Measurements from ENCODE around the gene MEF2A. TPM values are rescaled to one million over a fixed set of nuclear protein-coding genes. Genes with fewer than 3 reads are reported as not detected.
"Not testable (repeated sequence)": the region's sequence is repeated elsewhere in the genome, so short reads cannot be mapped to it uniquely, and the experiment has no call there.

The MEF2A gene
- total RNA-seq: 27.2 and 29.2 TPM in 2 replicates

- intact Hi-C loops (cut with micrococcal nuclease): loop anchor here (1.0 to 5.0 kb wide), 11 partner anchors 121 to 1605 kb away; partner anchors contain the start of genes ARRDC4, ASB7, LINS1 and LRRC28
These were observed at the start of gene MEF2A for GRCh38 chr15:99565299-99566156. TSS of gene MEF2A (plus strand) at chr15:99565984. CDS start at chr15:99633120, 67,136 bp downstream.

DNA sequence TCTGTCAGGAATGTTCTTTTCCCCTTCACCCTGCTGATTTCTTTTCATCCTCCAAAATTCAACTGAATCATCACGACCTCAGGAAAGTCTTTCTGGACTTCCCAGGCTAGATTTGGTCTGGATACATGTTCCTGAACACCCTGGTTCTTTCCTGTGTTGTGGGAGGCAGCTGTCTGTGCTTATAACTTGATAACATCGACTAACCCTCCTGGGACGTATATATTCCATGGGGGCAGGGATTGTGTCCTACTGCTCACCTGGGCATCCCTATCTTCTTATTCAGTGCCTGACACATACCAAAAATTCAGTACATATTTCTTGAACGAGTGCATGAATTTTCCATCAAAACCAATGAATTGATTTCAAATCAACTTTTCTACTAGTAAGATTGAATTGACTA, 47.6 kb upstream of the MEF2A start:
- intact Hi-C loops (cut with micrococcal nuclease): no loop called here

DNA sequence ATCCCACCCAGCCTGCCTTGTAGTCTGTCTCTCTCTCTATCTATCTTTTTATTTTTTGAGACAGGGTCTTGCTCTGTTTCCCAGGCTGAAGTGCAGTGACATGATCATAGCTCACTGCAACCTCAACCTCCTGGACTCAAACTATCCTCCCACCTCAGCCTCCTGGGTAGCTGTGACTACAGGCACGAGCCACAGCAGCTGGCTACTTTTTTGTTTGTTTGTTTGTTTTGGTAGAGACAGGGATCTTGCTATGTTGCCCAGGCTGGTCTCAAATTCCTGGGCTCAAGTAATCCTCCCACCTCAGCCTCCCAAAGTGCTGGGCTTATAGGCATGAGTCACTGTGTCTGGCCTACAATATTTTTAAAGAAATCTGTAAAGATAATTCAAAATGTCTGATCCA, 46.4 kb upstream of the MEF2A start:
- intact Hi-C loops (cut with micrococcal nuclease): not testable (repeated sequence)

- intact Hi-C loops (cut with micrococcal nuclease): no loop called here
These were observed 43.5 kb upstream of the MEF2A start for GRCh38 chr15:99522288-99522687.

- intact Hi-C loops (cut with micrococcal nuclease): no loop called here
These were observed 39.6 kb upstream of the MEF2A start for GRCh38 chr15:99526176-99526575.

GRCh38 chr15:99526671-99527070, 39.1 kb upstream of the MEF2A start:
- intact Hi-C loops (cut with micrococcal nuclease): no loop called here

- intact Hi-C loops (cut with micrococcal nuclease): no loop called here
These were observed 29.3 kb upstream of the MEF2A start for GRCh38 chr15:99536422-99537040.

DNA sequence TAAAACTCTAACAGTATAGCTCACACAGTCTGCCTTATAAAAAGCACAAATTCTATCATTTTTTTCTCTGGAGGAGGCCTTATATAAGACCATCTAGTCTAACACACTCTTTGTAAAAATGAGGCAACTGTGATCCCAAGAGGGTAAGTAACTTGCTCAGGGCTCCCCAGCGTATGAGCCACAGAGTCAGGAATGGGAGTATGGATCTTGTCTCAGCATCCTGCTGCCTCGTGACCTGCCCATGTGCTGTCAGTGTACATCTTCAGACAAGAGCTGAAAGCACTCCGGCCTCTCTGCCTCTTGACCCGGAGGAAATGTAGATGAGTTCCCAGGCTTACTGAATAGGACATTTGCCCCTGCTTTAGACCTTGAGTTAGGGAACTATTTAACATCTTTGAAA, 28.4 kb upstream of the MEF2A start:
- intact Hi-C loops (cut with micrococcal nuclease): no loop called here

DNA sequence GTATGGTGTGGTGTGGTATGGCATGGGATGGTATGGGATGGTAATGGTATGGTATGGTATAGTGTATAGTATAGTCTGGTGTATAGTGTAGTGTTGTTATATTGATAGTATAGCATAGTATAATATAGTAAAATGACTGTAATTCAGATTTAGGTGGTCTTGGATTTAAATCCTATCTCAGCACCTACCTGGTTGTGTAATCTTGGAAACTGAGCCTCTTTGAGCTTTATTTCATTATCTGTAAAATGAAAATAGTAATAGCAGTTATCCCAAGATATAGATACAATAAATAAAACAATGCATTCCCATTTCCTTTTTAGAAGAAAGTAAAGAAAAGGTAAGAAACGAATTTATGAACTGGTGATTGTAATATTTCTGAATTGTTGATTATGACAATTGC, 27.5 kb upstream of the MEF2A start:
- intact Hi-C loops (cut with micrococcal nuclease): no loop called here

DNA sequence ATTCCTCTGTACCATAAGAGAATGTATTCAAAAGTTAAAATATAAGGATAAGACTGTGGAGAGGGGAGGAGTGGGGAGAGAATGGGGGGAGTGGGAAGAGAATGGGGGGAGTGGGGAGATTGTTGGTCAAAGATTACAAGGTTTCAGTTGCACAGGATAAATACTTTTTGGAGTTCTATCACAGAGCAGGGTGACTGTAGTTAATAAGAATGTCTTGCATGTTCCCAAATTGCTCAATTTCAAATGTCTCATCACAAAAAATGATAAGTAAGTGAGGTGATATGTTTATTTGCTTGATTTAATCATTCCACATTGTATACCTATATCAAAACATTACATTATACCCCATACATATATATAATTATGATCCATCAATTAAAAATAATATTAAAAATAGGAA, 23.0 kb upstream of the MEF2A start:
- intact Hi-C loops (cut with micrococcal nuclease): no loop called here

GRCh38 chr15:99545605-99546004, 20.2 kb upstream of the MEF2A start:
- intact Hi-C loops (cut with micrococcal nuclease): no loop called here

DNA sequence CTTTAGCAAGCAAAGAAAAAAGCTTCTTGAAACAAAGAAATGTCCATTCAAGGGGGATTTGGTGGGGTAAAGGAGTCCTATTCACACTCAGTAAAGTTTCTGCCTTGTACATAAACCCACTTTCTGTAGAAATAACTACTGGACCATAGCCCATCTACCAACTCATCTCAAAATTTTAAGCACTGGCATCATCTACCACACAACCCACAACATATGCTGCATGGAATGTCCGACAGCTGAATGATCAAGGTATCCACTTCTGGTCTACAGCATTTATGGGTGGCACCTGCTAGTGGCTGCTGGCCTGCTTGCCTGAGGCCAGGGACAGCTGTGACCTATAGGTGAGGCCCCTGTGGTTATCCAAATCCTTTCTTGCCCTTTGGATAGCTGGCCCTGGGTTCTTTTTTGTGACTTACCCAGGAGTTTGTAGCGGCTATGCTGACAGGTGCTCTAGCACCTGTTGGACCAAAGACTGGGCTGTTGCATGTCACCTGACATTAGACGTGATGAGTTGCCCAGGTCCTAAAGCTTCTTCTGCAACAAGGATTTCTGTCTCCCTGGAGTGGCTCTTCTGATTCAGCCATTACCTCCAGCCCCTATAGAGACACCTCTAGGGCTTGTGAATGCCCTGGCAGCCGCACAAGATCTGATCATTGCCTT, 19.2 kb upstream of the MEF2A start:
- intact Hi-C loops (cut with micrococcal nuclease): no loop called here

- intact Hi-C loops (cut with micrococcal nuclease): no loop called here
These were observed 18.3 kb upstream of the MEF2A start for GRCh38 chr15:99547517-99547916.

GRCh38 chr15:99550077-99550476, 15.7 kb upstream of the MEF2A start:
- intact Hi-C loops (cut with micrococcal nuclease): no loop called here

- intact Hi-C loops (cut with micrococcal nuclease): no loop called here
These were observed 13.7 kb upstream of the MEF2A start for GRCh38 chr15:99552111-99552510.

DNA sequence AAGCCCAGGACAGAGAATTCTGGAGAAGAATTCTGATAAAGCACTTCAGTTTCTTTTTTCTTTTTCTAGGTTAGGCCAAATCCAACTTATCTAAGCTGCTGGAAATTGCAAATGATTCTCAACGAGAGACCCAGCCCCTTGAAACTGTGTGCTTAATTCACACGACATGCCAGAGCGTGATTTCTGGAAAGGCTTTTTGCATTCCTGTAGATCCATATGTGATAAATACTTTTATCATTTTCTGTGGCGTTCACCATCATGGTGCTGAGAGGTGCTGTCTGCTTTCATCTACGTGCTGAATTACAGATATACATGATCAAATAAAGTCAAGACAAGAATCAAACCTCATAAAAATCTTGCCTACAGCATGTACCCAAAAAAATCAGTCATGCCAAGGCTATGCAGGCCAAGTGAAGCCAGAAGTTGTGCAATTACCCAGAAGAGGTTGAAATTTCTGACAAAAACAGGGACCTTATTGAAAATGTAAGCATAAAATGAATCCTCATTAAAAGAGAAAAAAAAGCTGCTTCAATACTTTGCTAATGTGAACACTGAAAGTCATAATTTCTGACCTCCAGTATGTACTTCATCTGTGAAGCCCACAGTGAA, 10.8 kb upstream of the MEF2A start:
- intact Hi-C loops (cut with micrococcal nuclease): no loop called here

DNA sequence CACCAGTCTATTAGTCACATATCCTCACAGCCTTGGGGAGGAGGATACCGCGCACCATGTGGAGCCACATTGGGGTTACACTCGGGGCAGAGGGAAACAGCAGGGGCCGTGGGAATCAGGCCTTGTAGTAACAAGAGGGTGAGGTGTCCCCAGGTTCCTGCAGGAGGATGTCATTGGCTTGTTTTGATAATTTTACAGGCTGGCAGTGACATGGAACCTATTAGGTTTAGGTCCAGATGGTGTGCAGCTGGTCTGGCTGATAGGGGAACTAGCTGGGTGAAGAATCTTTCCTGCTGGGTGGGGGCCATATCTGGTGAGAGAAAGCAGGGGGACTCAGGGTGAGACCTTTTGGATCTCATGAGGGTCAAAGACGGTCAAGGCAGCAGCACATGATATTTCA, 9.8 kb upstream of the MEF2A start:
- intact Hi-C loops (cut with micrococcal nuclease): no loop called here

- intact Hi-C loops (cut with micrococcal nuclease): no loop called here
These were observed 9.2 kb upstream of the MEF2A start for GRCh38 chr15:99556578-99556977.

DNA sequence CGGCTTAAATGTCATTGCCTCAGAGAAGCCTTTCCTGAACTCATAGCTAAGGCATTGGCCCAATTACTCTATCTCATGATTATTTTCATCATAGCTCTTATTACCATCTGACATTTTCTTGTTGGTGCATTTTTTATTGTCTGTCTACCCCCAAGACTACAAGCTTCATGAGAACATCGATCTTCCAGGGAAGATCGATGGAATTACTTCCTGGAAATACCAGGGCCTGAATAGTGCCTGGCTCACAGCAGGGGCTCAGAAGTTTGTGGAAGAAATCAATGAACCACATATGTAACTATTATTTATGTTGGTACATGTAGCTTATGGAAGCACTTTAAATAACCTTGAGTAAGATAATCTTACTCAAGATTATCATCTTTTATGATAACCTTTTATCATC, 7.7 kb upstream of the MEF2A start:
- intact Hi-C loops (cut with micrococcal nuclease): no loop called here

DNA sequence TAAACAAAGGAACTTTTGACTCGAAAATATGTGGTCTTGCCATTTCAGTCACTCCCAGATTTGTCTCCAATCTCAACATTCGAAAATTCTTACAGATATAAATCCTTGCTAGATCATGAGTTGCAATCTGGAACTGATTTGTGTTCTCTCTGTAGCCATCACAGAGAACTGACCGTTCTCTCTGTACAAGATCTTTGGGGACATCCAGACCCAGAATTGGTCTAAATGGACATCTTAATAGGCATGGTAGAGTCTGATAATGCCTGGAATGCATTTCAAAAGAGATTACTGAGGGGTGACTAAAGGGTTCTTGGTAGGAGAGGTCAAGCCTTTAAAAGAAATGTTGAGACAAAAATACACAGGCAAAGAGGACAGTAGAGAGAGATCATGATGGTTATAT, 7.2 kb upstream of the MEF2A start:
- intact Hi-C loops (cut with micrococcal nuclease): no loop called here

DNA sequence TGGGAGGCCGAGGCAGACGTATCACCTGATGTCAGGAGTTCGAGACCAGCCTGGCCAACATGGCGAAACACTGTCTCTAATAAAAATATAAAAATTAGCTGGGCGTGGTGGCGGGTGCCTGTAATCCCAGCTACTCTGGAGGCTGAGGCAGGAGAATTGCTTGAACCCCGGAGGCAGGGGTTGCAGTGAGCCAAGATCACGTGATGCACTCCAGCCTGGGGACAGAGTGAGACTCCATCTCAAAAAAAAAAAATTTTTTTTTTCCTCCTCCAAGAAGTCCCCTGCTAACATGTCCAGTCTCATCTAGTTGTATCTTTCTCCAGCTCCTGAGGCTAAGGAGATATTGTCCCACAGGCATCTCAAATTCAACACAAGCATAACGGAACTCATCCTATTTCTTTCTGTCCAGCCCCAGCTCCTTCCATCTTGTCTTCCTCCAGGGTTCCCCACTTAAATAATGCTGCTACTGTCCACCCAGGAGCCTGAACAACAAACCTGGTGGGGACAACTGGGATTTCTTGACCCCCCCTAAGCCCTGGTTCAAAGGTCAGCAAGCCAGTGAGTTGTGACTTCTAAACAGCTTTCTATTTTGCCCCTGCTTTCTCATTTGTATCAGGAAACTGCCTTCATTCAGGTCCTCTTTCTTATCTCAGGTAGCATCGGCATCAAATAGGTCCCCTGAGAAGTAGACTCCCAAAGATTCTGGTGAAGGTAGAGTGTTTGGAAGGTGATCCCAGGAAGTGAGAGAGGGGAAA, 4.1 kb upstream of the MEF2A start:
- intact Hi-C loops (cut with micrococcal nuclease): no loop called here

Data from T-helper 1 cell treated with Interleukin-12 subunit alpha and Interleukin-12 subunit beta and Interleukin-4 antibody, amounts not matched to agents 30 ng/mL and 1 ng/mL, for 36 hours (primary cell).